Activated CD8-positive, alpha-beta memory T cell treated with anti-CD3 and anti-CD28 coated beads for 1 hour (primary cell): ENCODE results near the gene RNF208.

Experiments used
- DNase-seq, 2 donors: peaks; one replicate each; pipeline ENCODE4 v3.0.0-alpha.2; 2020; ENCODE audit warnings: low read depth in 1 of 2; ENCODE audit errors: extremely low read depth in 1 of 2

RNF208 gene

GRCh38 chr9:137228506-137228967 lies 6.5 kb upstream of the RNF208 start:
- DNase-seq: no peak

- no peak for DNase-seq
These were observed 5.9 kb upstream of the RNF208 start for GRCh38 chr9:137227853-137228505.

DNA sequence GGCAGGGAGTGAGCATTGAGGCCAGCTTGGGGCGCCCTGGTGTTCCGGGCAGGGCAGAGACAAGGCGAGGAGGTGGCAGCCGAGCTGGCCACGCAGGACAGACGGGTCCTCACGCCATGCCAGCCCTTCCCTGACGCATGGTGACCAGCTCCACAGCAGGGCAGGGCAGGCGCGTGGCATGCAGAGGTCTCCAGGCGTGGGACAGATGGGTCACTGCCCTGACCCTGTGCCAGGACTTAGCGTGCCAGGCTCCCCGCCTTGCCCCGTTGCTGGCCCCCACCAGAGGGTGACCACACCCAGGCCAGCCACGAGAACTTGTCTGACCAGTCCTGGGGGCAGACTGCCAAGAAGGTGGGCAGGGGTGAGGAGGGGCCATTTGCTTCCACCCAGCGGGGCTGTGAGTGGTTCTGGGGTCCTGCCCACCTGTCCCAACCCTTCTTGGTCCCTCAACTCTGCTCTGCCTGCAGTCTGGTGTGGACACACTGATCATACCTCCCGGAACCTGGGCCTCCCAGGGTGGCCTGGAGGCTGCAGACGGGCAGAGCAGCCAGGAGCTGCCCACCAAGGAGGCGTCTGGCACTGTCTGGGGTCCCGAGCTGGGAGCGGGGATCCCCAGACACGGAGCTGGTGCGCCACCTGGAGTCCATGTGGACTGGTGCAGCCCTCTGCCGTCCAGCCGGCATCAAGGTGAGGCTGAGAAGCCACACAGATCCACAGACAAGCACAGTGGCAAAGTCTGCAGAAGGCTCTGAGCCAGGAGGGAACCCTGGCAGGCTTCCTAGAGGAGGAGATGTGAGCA lies 5.2 kb upstream of the RNF208 start, which contains the start of gene RNF224:
TSS of gene RNF224 (plus strand) at position 449 of the 799 bp plus-strand sequence. CDS start 834 bp downstream, outside the sequence.
- peak; percentile 61 to 74 for DNase-seq

GRCh38 chr9:137226338-137227053 lies 4.5 kb upstream of the RNF208 start:
- DNase-seq: no peak

GRCh38 chr9:137225699-137226331 lies 3.8 kb upstream of the RNF208 start:
- no peak for DNase-seq

DNA sequence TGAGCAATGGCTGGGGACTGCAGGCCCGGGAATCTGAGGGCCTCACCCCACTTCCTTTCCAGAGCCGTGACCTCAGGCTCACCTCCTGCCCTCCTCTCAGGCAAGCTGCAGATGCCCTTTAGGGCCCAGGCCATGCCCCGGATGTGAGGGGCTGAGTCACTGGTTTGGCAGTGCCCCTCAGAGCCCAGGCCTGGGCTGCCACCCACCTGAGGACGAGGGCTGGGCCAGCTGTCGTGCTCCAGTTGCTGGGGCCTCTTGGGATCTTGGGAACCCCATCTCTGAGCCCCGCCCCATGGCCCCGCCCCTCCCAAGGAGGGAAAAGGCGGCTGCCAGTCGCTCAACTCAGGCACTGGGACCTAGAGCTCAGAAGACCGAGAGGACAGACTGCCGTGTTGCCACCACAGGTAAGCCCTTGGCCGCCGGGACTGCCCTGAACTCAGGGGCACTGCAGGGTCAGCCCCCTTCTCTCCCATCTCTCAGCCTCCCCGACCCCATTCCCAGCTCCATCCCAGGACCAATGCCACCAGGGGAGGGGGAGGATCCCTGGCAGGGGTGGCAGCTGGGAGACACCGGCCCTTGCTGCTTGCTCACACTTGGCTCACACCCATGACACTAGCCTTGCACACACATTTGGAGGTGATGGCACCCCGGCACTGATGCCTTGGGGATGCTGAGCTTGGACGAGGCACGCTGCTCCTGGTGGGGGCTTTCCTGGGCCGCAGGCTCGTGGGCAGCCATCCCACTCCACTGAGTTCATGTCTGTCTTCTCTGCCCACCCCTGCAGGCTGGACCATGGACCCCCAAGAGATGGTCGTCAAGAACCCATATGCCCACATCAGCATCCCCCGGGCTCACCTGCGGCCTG lies 3.0 kb upstream of the RNF208 start, which contains the start of gene CYSRT1:
TSS of gene CYSRT1 (plus strand) at position 345 of the 865 bp plus-strand sequence. CDS start at position 793, 448 bp downstream.
- DNase-seq: no peak

GRCh38 chr9:137223078-137223970 lies 1.3 kb upstream of the RNF208 start:
- peak; percentile 94 to 97 for DNase-seq

- DNase-seq: no peak
These were observed 431 bp downstream of the RNF208 start for GRCh38 chr9:137221506-137222111.

GRCh38 chr9:137221095-137221505 lies 940 bp downstream of the RNF208 start:
- DNase-seq: no peak

GRCh38 chr9:137220317-137221094 lies 1.5 kb downstream of the RNF208 start:
- DNase-seq: no peak

DNA sequence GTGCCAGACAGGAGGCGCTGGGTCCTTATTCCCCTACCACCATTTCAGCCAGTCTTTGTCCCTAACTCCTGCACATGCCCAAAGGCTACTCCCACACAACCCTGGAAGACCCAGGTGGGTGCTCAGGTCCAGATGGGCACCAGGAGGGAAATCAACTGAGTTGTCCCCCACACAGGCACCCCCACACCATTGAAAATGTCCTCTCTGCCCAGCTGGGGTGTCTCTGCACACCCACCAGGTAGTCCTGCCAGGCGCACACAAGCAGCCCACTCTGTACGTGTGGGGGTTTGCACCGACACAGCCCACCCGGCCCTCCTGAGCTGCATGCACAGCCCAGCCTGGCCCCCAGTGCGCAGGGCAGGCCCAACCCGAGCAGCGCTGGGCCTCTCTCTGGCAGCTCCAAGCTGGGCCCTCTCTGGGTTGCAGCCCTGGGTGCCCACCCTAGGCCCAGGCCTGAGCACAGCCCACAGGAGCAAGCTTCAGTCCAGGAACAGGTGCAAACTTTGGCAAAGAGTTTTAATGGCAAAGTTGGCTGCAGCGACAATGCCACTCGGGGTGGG lies 2.2 kb downstream of the RNF208 start:
- DNase-seq: no peak

GRCh38 chr9:137218754-137219271 lies 3.2 kb downstream of the RNF208 start:
- no peak for DNase-seq

DNA sequence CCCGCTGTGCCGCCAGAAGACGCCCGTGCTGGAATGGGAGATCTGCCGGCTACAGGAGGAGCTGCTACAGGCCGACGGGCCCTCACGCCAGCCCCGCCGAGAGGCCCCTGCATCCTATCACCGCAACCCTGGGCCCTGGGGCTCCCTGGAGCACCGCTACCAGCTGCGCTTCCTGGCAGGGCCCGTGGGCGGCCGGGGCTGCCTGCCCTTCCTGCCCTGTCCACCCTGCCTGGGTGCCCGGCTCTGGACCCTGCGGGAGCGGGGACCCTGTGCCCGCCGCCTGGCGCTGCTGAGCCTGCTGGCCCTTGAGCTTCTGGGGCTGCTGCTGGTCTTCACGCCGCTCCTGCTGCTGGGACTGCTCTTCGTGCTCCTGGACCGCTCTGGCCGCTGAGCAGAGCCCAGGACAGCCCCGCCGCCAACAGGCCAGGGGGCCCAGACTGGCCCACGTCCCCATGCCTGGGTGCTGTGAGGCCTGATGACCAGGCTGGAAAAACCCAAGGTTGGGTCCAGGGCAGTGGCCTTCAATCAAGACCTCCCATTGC lies 3.8 kb downstream of the RNF208 start:
- no peak for DNase-seq

DNA sequence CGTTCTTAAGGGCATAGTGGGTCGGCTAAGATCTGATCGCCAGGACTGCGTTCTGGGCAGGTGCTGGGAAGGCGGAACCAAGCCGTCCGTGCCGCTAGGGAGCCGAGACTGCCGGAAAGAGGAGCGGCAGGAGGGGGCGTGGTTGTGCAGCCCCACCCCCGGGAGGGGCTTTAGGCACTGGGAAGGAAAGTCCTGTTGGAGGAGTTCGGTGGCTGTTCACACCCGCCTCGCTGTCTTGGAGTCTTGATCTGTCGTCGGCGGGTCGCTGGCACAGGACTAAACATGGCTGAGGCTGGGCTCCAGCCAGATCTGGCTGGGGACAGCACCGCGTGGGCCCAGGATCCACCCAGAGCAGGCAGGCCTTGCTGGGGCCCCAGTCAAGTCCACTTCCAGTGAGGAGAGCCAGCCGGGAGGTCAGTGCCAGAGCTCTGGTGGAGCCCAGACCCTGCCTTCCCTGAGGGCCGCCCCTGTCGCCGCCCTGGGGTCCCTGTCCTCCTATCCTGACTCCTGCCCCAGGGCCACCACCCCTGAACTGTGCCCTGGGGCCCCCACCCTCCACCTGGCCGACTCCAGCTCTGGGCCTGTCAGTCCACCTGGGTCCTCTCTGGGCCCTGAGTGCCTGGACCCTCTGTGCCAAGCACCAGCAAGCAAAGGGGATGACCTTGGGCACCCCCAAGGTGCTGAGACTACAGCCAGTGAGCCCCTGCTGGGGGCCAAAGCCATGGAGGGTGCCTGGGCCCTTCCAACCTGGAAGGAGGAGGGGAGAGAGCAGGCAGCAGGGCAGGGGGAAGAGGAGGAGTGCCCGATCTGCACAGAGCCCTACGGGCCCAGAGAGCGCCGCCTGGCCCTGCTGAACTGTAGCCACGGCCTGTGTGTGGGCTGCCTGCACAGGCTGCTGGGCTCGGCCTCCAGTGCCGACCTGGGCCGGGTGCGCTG lies 4.5 kb downstream of the RNF208 start:
- DNase-seq: no peak

GRCh38 chr9:137216188-137216965 lies 5.7 kb downstream of the RNF208 start:
- DNase-seq: no peak
